Activated CD8-positive, alpha-beta T cell treated with anti-CD3 and anti-CD28 coated beads for 36 hours (primary cell): Measurements from ENCODE around the gene EIF5A. TPM values are rescaled to one million over a fixed set of nuclear protein-coding genes. Genes with fewer than 3 reads are reported as not detected.
"Not testable (repeated sequence)": the region's sequence is repeated elsewhere in the genome, so short reads cannot be mapped to it uniquely, and the experiment has no call there.

Experiments
- ATAC-seq: fragments of 200-7000 bp; cut with Tn5 transposase; one replicate; pipeline ENCODE4 v1.10.0; 2021; ENCODE audit warnings: mild to moderate bottlenecking, moderate library complexity
- CTCF ChIA-PET: fragments of 350-600 bp; sonication (Branson Sonifier 250); formaldehyde crosslinking; loops from one replicate; lab custom pipeline; 2021; ENCODE audit warnings: antibody characterized with exemption; lab: Charles Lee
- POLR2A ChIA-PET: fragments of 350-600 bp; sonication (Branson Sonifier 250); formaldehyde crosslinking; loops from one replicate; lab custom pipeline; 2021; ENCODE audit warnings: antibody characterized with exemption; lab: Charles Lee
- DNase-seq: peaks from one replicate; pipeline ENCODE4 v3.0.0-alpha.2; 2020
- H3K27ac Mint-ChIP-seq: one replicate; pipeline ENCODE4 v1.8.0; 2021; ENCODE audit warnings: mild to moderate bottlenecking, mixed read lengths
- H3K27me3 Mint-ChIP-seq: one replicate; pipeline ENCODE4 v1.8.0; 2021; ENCODE audit warnings: mixed read lengths
- H3K36me3 Mint-ChIP-seq: one replicate; pipeline ENCODE4 v1.8.0; 2021; ENCODE audit warnings: low read depth, mixed read lengths
- H3K4me1 Mint-ChIP-seq: one replicate; pipeline ENCODE4 v1.8.0; 2021; ENCODE audit warnings: low read depth, mixed read lengths
- H3K4me3 Mint-ChIP-seq: one replicate; pipeline ENCODE4 v1.8.0; 2021; ENCODE audit warnings: mild to moderate bottlenecking, moderate library complexity, mixed read lengths
- H3K9me3 Mint-ChIP-seq: one replicate; pipeline ENCODE4 v1.8.0; 2021; ENCODE audit warnings: mixed read lengths
- intact Hi-C: fragments of 100-400 bp; cut with micrococcal nuclease; formaldehyde crosslinking; loops from one replicate; pipeline ENCODE4 v1.10.0; 2022
- total RNA-seq, 2 experiments: library from RNA; stranded (reverse); gene quantifications; one replicate each; pipeline ENCODE4 v1.2.3, GENCODE V29; 2021
- TF ChIP-seq, protein P1 (sequence below): fragments of 200-600 bp; IDR thresholded peaks from one replicate; pipeline ENCODE4 v1.8.0; 2022; ENCODE audit warnings: antibody characterized with exemption, mild to moderate bottlenecking

The EIF5A gene
- total RNA-seq, 2 experiments from 2014 or later: 1,064 TPM

DNA sequence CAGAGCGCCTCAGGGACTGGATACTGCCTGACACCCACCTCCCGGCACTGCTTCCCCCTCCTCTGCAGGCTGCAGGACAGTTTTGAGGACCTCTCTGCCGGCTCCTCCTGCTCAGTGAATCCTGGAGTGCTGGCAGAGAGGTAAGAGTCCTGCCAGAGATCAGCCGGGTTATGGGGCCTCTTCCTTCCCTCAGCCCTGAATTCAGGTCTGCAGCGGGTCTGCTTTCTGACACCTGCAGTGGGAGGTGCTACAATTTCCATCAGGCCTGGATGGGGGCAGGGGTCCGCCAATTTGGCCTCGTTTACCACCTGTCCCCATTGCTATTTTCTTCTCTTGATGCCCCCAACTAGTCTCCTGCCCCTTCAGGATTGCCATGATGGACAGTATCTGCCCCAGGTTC lies 24.7 kb downstream of the EIF5A start:
- peaks cover 53% of the 10 kb centered on the region for H3K4me1 Mint-ChIP-seq
- intact Hi-C loops: no loop called here
- ATAC-seq: no peak
- no peaks in the 10 kb centered on the region for H3K9me3 Mint-ChIP-seq
- TF ChIP-seq, protein P1, sequence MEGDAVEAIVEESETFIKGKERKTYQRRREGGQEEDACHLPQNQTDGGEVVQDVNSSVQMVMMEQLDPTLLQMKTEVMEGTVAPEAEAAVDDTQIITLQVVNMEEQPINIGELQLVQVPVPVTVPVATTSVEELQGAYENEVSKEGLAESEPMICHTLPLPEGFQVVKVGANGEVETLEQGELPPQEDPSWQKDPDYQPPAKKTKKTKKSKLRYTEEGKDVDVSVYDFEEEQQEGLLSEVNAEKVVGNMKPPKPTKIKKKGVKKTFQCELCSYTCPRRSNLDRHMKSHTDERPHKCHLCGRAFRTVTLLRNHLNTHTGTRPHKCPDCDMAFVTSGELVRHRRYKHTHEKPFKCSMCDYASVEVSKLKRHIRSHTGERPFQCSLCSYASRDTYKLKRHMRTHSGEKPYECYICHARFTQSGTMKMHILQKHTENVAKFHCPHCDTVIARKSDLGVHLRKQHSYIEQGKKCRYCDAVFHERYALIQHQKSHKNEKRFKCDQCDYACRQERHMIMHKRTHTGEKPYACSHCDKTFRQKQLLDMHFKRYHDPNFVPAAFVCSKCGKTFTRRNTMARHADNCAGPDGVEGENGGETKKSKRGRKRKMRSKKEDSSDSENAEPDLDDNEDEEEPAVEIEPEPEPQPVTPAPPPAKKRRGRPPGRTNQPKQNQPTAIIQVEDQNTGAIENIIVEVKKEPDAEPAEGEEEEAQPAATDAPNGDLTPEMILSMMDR: no peak
- H3K4me3 Mint-ChIP-seq: peak overlapping the region; percentile 48
- ChIA-PET CTCF (no interaction called here), POLR2A (interaction anchor here (1.1 to 1.7 kb wide), 2 partner anchors 17 to 22 kb away, joined by 3 to 6 read pairs; no protein-coding TSS in a partner anchor)
- H3K27ac Mint-ChIP-seq: peak overlapping the region; percentile 78
- H3K36me3 Mint-ChIP-seq: peaks cover 7% of the 10 kb centered on the region
- H3K27me3 Mint-ChIP-seq: no peaks in the 10 kb centered on the region
- no peak for DNase-seq

DNA sequence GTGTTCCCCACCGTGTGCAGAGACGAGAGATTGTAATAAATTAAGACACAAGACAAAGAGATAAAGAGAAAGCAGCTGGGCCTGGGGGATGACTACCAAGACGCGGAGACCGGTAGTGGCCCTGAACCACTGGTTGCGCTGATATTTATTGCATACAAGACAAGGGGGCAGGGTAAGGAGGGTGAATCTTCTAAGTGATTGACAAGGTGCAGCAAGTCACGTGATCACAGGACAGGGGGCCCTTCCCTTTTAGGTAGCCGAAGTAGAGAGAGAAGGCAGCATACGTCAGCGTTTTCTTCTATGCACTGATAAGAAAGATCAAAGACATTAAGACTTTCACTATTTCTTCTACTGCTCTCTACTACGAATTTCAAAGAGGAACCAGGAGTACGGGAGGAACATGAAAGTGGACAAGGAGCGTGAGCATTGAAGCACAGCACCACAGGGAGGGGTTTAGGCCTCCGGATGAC lies 25.2 kb downstream of the EIF5A start:
- ChIA-PET POLR2A (interaction anchor here (1.1 kb wide), 1 partner anchor 23 kb away, joined by 3 read pairs; no protein-coding TSS in a partner anchor), CTCF (interaction anchor here (0.6 to 1.3 kb wide), 2 partner anchors 23 to 200 kb away, joined by 3 read pairs; no protein-coding TSS in a partner anchor)
- H3K27me3 Mint-ChIP-seq, ATAC-seq, intact Hi-C loops, H3K9me3 Mint-ChIP-seq: not testable (repeated sequence)
- Mint-ChIP-seq H3K4me1 (peaks cover 51% of the 10 kb centered on the region), H3K27ac (peak overlapping the region; percentile 78), H3K4me3 (peak overlapping the region; percentile 48), H3K36me3 (peaks cover 12% of the 10 kb centered on the region)
- peak; percentile 74 for DNase-seq

DNA sequence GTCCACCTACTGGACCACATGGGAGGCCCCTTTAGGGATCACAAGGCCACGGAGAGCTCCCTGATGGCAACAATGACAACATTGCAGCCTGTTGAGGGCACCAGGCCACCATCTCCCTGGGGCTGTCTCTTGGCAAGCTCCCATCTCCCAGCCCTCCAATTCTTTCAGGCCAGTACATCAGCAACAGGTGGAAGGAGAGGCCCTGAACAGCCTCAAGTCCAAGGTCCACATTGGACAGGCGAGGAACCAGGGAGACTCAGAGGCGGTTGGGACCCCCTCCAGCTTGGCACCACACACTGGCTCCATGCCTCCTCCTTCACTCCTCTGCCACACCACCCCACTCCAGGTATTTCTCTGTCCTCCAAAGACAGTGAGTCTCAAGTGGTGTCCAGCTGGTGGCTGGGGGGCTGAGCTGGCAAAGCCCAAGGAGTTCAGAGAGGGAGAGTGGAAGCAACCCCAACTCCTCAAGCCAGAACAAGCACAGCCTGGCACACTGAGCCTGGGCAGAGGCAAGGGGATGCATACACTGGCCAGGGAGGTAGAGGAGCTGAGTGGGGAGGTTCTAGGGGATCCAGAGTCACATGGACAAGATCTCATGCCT lies 27.6 kb downstream of the EIF5A start:
- Mint-ChIP-seq H3K36me3 (peaks cover 25% of the 10 kb centered on the region), H3K9me3 (no peaks in the 10 kb centered on the region), H3K27me3 (no peaks in the 10 kb centered on the region), H3K4me3 (peak overlapping the region; percentile 89), H3K4me1 (peaks cover 49% of the 10 kb centered on the region), H3K27ac (peak overlapping the region; percentile 93)
- intact Hi-C loops: no loop called here
- ATAC-seq (no peak), DNase-seq (no peak)
- POLR2A ChIA-PET: interaction anchor here (0.6 to 7.8 kb wide), 11 partner anchors 9 to 352 kb away, joined by 3 to 87 read pairs (median 3); partner anchors contain the start of genes ACADVL, DLG4, GPS2 and KCTD11
- CTCF ChIA-PET: interaction anchor here (1.2 to 6.3 kb wide), 5 partner anchors 11 to 39 kb away, joined by 3 to 60 read pairs (median 21); no protein-coding TSS in a partner anchor
- TF ChIP-seq, protein P1: no peak

DNA sequence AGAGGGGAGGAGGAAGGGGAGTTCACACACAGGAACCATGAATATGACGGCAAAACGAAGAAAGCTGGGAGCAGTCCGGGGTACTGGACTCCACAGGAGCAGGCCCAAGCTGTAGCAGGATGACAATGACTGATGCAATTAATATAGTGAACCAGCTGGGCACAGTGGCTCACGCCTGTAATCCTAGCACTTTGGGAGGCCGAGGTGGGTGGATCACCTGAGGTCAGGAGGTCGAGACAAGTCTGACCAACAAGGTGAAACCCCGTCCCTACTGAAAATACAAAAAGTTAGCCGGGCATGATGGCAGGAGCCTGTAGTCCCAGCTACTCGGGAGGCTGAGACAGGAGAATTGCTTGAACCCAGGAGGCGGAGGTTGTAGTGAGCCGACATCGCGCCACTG lies 28.3 kb downstream of the EIF5A start:
- DNase-seq, intact Hi-C loops, H3K27me3 Mint-ChIP-seq, H3K9me3 Mint-ChIP-seq, ATAC-seq: not testable (repeated sequence)
- ChIA-PET CTCF (interaction anchor here (0.9 to 6.3 kb wide), 5 partner anchors 11 to 22 kb away, joined by 3 to 60 read pairs (median 21); partner anchors contain the start of gene TMEM95), POLR2A (interaction anchor here (0.9 to 7.8 kb wide), 14 partner anchors 8 to 351 kb away, joined by 3 to 87 read pairs (median 4); partner anchors contain the start of genes ACADVL, DLG4, GPS2 and KCTD11)
- H3K4me1 Mint-ChIP-seq: peaks cover 47% of the 10 kb centered on the region
- peak overlapping the region; percentile 93 for H3K27ac Mint-ChIP-seq
- peaks cover 27% of the 10 kb centered on the region for H3K36me3 Mint-ChIP-seq
- H3K4me3 Mint-ChIP-seq: peak overlapping the region; percentile 89

DNA sequence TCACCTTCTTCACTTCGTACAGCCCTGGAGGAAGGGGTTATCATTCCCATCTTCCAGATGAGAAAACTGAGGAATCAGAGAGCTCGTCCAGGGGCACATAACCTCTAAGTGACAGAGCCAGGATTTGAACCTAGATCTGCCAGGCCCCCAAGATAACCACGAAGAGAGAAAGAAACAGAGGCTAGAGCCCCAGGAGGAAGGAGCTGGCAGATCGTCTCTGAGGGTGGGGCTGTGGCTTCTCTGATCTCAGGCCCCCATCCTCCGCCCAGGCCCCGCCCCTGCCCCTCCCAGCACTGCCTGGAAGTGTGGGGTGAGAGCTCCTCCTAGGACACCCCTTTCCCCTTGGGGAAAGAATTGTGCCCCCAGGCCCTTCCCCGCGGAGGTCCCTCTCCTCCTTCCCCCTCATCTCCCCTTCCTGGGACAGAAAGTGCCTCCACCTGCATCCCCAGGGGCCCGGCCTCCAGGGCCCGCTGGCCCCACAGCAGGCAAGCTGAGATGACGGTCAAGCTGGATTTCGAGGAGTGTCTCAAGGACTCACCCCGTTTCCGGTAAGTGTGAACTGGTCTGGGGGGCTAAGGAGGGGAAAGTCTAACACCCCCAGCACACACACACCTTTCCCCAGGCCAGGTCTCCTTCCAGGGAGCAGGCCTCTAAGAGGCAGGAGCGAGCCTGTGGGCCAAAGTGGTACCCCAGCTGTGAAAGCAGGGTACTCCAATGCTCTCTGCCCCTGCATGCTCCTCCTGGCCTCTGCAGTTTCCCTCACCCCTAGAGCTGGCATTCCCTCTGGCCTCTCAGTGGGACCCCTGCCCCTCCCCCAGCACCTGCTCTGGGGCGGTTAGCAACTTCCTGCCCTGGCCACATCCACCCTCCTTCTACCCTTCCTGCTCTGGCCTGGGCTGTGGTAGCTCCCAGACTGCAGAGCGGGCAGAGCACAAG lies 29.1 kb downstream of the EIF5A start, which contains the start of gene ACAP1:
TSS of gene ACAP1 (plus strand) at position 290 of the 936 bp plus-strand sequence. CDS start at position 496, 206 bp downstream.
- TF ChIP-seq, protein P1: no peak
- Mint-ChIP-seq H3K4me1 (peaks cover 47% of the 10 kb centered on the region), H3K27ac (peak within 1 kb of the TSS; percentile 93), H3K4me3 (peak within 1 kb of the TSS; percentile 89), H3K9me3 (no peaks in the 10 kb centered on the region), H3K27me3 (no peaks in the 10 kb centered on the region), H3K36me3 (peaks cover 29% of the 10 kb centered on the region)
- intact Hi-C loops: no loop called here
- ChIA-PET CTCF (interaction anchor here (0.9 to 6.3 kb wide), 13 partner anchors 8 to 351 kb away, joined by 3 to 60 read pairs (median 6); partner anchors contain the start of genes GPS2, SLC2A4, SOX15 and TMEM95), POLR2A (interaction anchor here (0.6 to 7.8 kb wide), 16 partner anchors 7 to 350 kb away, joined by 3 to 87 read pairs (median 3); partner anchors contain the start of genes ACADVL, DLG4, DVL2 and GPS2)
- DNase-seq (peak; percentile 93), ATAC-seq (peak; percentile 94)

DNA sequence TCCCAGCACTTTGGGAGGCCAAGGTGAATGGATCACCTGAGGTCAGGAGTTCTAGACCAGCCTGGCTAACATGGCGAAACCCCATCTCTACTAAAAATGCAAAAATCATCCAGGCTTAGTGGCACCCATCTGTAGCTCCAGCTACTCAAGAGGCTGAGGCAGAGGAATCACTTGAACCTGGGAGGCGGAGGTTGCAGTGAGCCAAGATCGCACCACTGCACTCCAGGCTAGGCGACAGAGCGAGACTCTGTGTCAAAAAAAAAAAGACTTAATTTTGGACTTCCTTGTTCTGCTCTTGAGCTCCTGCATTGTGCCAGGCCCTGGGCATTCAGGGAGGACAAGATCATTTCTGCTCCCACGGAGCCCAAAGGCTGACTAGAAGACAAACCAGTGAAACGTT lies 30.2 kb downstream of the EIF5A start:
- Mint-ChIP-seq H3K4me3 (peak overlapping the region; percentile 89), H3K4me1 (peaks cover 40% of the 10 kb centered on the region), H3K36me3 (peaks cover 31% of the 10 kb centered on the region), H3K27ac (peak overlapping the region; percentile 93)
- ChIA-PET CTCF (interaction anchor here (1.0 to 6.3 kb wide), 10 partner anchors 9 to 350 kb away, joined by 3 to 60 read pairs (median 6); partner anchors contain the start of genes GPS2, SLC2A4 and TP53), POLR2A (interaction anchor here (0.6 to 7.8 kb wide), 8 partner anchors 11 to 119 kb away, joined by 3 to 87 read pairs (median 3); partner anchors contain the start of genes DVL2, GPS2 and KCTD11)
- ATAC-seq, H3K9me3 Mint-ChIP-seq, DNase-seq, intact Hi-C loops, H3K27me3 Mint-ChIP-seq: not testable (repeated sequence)
